GM19193 (cell line): ENCODE data around the gene UBC.

Experiments
- POLR2A ChIP-seq: IDR thresholded peaks from 4 replicates; pipeline ENCODE4 v1.6.1; 2011; ENCODE audit not compliant: insufficient read depth, insufficient read length; ENCODE audit errors: extremely low read depth

The UBC gene

DNA sequence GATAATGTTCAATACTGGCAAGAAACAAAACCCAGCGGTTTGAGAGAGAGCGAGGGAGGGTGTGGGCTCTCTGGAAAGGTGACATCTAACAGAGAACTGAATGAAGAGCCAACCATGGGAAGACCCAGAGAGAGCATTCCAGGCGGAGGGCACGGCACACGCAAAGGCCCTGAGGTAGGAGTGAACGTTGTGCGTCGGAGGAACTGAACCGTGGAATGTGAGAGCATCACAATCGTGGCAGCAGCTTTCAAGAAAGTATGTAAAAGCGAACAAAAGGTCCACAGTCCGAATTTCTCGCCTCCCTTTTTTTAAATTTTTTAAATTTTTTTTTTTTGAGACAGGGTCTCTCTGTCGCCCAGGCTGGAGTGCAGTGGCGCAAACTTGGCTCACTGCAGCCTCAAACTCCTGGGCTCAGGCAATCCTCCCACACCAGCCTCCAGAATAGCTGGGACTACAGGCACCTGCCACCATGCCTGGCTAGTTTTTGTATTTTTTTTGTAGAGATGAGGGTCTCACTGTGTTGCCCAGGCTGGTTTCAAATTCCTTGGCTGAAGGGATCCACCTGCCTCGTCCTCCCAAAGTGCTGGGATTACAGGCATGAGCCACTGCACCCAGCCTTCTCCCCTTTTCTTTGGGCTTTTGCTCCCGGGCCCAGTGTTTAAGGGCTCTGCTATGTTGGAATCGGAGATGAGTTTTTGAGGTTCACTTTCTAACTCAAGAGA lies 35.5 kb downstream of the UBC start:
- no peak for TF ChIP-seq POLR2A

DNA sequence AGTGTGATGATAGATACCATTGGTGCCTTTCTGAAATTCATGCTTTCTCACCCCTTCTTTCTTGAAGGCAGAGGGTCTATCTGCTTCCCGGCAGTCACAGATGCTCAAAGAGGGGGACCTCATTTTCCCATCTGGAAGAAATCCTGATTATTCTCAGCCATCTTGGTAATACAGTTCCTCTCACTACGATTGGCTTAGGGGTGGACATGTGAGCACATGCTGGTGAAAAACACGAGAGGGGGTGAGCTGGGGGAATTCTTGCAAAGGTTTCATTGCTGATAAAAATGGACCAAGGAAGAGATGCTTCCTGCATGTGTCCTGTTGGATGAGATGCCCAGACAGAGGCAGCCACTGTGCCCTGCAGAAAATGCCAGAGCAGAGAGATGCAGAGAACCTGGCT lies 37.0 kb downstream of the UBC start:
- TF ChIP-seq POLR2A: no peak

DNA sequence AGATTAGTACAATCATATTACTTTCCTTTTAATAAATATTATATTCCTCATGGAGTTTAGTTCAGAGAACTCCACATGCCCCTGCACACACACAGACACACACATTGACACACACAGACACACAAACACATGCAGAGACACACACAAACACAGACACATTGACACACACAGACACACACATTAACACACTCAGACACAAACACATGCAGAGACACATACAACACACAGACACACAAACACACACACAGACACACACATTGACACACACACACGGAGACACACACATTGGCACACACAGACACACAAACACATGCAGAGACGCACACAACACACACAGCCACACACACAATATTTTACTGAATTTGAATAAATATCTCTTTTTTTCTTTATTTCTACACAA lies 38.3 kb downstream of the UBC start:
- no peak for TF ChIP-seq POLR2A

DNA sequence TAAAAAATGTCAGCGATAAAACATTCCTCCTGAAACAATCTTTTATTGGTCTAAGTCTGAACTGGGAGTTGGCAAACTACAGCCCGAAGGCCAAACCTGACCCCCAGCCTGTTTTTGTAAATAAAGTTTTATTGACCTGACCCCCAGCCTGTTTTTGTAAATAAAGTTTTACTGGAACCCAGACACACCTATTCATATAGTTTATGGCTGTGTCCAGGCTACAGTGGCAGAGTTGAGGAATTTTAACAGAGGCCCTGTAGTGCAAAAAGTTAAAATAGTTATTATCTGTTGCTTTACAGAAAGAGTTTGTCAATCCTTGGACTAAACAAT lies 38.7 kb downstream of the UBC start:
- TF ChIP-seq POLR2A: no peak

DNA sequence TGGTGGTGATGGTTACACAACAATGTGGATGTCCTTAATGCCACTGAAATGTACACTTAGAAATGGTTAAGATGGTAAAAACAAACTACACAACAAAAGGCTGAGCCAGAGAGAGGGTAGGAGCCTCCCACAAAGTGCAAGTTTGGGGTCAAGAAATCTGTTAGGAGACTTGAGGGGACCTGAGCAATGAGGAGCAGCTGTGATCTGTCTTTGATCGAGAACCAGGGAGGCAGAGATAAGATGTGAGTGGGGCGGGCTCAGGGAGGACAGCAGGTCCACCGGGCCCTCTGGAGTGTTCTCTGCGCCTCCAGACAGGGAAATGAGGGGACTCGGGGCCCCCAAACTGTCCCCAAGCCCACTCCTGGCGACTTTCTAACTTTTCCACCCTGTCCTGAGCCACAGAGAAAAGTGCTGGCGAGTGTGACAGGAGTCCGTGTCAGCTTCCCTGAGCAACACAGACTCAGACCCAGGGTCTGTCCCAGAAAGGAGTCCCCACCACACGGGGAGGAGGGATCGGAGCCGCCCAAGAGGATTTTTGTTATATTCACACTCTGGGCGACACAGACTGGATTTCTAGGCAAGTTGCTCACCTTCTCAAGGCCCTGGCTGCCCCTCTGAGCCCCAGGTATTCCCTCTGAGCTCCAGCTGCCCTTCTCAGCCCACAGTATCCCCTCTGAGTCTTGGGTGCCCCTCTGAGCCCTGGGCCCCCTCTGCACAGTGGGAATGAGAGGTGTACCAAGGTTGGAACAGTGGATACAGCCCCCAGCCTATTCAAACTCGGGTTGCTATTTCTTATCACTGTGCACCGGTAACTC lies 39.3 kb downstream of the UBC start:
- no peak for TF ChIP-seq POLR2A

DNA sequence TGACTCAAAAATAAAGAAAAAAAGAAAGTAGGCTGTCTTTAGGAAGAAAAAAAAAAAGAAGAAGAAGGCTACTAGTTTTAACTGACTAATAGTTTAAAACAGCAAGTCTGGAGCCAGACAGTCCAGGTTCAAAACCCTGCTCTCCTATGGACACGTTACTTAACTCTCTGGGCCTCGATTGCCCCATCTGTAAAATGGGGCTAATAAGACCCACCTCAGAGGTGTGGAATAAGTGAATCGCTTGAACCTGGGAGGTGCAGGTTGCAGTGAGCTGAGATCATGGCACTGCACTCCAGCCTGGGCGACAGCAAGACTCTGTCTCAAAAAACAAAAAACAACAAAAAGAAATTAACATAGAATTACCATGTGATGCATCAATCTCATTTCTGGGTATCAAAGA lies 40.3 kb downstream of the UBC start:
- no peak for TF ChIP-seq POLR2A

DNA sequence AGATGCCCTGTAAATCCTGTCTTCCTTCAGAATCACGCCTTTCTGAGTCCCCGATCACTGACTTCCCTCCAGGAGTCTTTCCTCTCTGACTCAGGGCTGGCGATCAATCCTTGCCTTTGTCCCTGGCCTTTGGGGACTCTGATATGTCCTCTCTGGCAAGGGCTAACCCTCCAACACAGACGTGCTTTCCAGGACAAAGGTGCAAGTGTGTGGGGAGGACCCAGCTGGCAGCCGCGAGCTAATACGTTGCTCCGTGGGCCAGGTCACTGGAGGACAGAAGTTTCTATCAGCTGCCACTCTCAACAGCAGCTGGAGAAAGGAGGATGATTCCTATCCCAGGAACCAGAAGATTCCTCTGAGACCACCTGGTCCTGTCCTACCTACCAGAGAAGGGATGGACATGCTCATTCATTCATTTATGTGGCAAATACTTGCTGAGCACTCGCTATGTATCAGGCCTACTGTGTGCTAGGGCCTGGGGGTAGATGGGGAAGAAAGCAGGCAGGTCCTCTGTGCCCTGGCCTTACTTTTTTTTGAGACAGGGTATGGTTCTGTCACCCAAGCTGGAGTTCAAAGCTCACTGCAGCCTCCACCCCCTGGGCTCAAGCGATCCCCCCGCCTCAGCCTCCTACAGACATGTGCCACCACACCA lies 42.3 kb downstream of the UBC start:
- no peak for TF ChIP-seq POLR2A

DNA sequence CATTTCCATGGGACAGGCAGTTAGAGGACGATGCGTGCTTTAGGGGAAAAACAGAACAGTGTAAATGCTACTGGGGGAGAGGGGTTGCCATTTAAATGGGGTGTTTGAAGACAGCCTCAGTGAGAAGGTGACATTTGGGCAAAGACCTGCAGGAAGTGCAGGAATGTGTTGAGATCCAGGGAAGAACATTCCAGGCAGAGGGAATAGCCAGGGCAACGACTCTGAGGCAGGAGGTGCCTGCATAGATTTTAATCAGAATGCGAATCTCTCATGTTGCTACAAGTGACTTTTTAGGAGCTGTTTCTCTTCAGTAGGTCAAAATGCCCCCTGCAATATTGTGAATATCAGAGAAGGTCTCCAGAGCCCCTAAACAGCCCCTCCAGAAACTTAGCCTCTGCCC lies 43.2 kb downstream of the UBC start:
- TF ChIP-seq POLR2A: no peak

DNA sequence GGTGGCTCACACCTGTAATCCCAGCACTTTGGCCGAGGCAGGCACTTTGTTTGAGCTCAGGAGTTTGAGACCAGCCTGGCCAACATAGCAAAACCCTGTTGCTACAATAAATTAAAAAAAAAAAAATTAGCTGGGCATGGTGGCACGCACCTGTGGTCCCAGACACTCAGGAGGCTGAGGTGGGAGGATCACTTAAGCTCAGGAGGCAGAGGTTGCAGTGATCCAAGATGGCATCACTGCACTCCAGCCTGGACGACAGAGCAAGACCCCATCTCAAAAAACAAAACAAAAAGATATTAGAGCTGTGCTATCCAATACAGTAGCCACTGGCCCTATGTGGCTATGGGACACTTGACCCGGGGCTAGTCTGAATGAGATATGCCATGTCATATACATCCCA lies 43.9 kb downstream of the UBC start:
- TF ChIP-seq POLR2A: no peak

DNA sequence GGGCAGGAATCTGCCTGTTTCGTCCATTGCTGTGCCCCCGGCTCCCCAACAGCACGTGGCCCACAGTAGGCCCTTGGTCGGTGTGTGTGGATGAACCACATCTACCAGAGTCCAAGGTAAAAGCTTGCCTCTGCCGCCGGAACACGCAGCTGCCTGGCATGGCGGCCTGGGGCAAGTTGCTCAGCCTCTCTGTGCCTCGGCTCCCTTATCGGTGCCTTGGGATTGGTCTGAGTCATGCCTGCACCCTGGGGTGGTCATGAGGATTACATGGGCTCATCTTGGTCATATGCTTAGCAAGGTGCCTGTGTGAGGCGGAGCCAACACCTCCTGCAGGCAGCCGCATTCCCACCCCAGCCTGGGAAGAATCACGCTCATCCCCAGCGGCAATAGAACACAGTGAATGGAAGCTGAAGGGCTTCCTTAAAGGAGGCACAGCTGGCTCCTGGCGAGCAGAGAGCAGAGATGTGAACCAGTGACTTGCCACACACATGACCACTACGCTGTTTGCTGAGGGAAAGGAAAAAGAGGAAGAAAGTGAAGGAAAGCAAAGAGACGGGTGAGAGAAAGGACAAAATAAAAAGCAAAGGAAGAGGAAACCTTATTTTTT lies 45.3 kb downstream of the UBC start:
- TF ChIP-seq POLR2A: peak; percentile 30

DNA sequence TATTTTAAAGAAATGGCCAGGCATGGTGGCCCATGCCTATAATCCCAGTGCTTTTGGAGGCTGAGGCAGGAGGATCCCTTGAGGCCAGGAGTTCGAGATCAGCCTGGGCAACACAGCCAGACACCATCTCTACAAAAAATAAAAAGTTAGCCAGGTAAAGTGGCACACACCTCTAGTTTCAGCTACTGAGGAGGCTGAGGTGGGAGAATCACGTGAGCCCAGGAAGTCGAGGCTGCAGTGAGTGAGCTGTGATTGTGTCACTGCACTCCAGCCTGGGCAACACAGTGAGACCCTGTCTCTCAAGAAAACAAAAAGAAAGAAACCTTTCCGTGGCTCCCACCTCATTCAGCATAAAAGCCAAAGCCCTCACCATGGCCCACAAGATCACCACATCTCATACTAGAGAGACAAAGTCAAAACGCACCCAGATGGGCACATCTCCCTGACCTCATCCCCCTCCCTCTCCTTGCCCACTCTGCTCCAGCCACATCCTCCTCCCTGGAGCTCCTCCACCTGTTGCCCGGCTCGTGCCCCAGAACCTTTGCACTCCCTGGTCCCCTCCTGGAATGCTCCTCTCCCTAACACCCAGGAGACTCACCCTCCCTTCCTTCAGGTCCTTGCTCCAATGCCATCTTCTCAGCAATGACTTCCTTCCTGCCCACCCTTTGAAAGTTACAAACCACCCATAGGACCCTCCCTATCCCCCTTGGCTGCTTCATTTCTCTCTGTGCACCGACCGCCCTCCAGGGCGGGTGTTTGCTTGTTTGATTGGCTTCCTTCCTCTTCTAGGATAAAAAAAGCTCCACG lies 46.0 kb downstream of the UBC start:
- TF ChIP-seq POLR2A: no peak

DNA sequence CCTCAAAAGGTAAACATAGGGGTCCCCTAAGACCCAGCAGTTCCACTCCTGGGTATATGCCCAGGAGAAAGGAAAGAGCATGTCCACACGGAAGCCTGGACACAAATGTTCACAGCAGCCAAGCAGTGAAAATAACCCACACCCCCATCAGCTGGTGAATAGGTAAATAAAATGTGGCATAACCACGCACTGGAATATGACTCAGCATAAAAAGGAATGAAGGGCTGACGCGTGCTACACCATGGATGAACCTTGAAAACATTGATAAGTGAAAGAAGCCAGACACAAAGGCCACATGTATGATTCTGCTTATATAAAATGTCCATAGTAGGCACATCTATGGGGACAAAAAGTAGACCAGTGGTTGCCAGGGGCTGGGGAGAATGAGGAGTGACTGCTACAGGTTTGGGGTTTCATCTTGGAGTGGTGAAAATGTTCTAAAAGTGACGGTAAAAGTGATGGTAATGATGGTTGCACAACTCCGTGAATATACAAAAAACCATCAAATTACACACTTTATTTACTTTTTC lies 47.0 kb downstream of the UBC start:
- TF ChIP-seq POLR2A: no peak

DNA sequence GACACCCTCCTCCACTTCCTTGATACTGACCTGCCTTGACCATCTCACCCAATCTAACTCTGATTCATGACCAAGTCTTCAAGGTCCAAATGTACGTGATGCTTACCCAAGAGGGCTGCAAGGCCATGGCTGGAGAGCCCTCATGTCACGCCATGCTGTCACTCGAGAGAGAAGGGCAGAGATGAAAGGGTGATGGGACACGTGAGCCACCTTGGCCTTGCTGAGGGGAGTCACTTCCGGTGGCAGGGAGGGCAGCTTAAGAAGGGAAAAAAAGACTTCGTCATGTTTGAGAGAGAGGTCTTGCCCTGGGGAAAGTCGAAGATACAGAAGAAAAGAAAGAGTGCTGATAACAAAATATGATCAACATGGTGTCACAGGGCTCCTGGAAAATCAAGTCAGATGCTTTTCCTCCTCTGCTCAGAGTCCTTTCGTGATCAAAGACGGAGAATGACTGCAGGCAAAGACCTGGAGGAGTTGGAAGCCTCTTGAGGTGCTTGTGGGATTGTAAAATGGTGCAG lies 47.5 kb downstream of the UBC start:
- no peak for TF ChIP-seq POLR2A

DNA sequence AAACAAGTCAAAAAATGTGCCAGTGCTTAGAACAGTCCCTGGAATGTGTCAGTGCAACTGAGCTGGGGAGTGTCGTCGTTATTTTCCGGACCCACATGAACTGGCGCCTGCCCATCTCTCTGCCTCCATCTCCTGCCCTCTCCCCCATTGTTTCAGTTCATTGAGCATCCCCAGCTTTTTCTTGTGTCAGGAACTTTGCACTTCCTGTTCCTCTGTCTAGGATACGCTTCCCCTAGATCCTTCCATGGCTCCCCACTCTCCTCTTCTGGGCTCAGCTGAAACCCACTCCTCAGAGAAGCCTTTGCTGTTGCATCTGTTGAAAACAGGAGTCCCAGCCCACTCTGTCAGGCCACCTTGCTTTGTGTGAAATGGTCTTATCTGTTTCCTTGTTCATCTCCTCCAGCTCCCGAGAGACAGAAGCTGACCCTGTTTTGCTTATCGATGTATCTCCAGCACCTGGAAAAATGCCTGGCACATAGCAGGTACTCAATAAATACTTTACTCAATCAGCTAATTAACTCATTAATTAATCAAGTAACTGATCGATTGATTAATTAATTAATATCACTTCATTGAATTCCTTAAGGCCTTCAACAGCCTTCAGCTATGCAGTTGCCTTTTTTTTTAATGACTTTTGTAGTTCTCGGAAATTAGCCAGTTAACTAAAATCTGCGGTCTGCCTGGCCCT lies 48.1 kb downstream of the UBC start:
- no peak for TF ChIP-seq POLR2A
